GM19043 (cell line): Measurements from ENCODE around the gene DGUOK.
"Not testable (repeated sequence)": the region's sequence is repeated elsewhere in the genome, so short reads cannot be mapped to it uniquely, and the experiment has no call there.

ENCODE experiments used
- ATAC-seq: cut with Tn5 transposase; IDR thresholded peaks from one replicate; pipeline ENCODE4 v1.9.1; 2021; ENCODE audit warnings: low read depth; ENCODE audit not compliant: unreplicated experiment

DGUOK gene

GRCh38 chr2:73899801-73900336 is 26.8 kb upstream of the DGUOK start:
- ATAC-seq, result no peak

- no peak for ATAC-seq
Measured at GRCh38 chr2:73901143-73901542, 25.5 kb upstream of the DGUOK start.

- no peak for ATAC-seq
Measured at GRCh38 chr2:73902284-73902683, 24.4 kb upstream of the DGUOK start.

GRCh38 chr2:73903313-73903712 is 23.4 kb upstream of the DGUOK start:
- ATAC-seq, result no peak

- not testable (repeated sequence) for ATAC-seq
Measured at GRCh38 chr2:73903949-73904613, 22.6 kb upstream of the DGUOK start.

GRCh38 chr2:73904952-73905351 is 21.7 kb upstream of the DGUOK start:
- no peak for ATAC-seq

DNA sequence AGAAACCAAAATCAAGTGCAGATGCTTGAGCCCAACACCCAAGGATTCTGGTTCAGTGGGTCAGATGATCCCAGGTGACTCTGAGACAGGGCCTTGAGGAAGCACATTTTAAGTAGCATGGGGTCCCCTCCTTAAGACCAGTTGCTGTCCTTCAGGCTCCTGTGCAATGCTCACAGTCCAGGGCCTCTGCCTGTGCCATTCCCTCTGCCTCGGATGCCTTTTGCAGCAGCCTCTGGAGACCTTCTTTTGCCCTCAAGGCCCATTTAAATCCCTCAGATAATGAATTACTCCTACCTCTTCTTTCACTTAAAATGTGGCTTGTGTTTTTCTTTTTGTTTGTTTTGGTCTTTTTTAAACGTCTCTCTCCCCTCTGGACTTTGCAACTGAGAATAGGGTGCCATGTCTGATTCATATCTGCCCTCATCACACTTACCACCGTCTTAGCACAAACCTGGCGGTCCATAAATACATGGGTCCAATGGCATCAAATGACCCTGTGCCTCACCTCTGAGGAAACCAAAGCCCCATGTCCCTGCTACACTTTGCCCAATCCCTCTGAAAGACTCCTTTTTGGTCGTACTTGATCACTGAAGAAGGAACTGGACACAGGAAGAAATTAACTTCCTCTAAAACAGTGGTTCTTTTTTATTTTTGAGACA is 19.7 kb upstream of the DGUOK start:
- no peak for ATAC-seq

- ATAC-seq, result no peak
Measured at GRCh38 chr2:73907840-73908452, 18.7 kb upstream of the DGUOK start.

DNA sequence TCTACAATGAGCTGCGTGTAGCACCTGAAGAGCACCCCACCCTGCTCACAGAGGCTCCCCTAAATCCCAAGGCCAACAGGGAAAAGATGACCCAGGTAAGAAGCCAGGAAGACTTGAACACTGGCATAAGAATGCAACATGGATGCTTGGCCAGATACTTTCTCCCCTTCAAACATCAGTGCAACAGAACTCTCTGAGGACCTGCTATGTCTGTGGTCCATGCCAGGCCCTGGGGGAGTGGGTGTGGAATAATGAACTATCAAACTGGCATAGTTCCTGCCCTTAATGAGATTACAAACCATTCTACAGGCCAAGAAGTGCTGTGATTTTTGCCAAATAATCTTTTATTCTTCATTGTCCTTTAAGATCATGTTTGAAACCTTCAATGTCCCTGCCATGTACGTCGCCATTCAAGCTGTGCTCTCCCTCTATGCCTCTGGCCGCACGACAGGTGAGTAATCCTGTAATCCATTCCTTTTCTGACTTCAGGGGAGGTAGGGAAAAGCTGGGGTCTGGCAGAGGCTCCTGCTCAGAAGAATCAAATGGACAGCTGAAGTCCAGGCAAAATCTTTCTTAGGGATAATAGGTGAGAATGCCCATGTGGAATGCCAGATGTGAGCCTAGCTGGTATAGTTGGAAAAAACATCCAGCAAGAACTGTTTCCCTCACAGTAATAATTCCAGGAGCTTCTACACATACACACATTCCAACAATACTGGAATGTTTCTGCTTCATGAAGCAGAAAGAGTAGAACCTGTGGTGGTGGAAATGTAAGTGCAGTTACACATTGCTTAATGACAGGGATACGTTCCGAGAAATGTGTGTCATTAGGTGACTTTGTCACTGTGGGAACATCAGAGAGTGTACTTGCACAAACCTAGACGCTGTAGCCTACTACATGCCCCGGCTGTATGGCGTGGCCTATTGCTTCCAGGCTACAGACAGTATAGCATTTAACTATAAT is 17.7 kb upstream of the DGUOK start:
- ATAC-seq, result no peak

DNA sequence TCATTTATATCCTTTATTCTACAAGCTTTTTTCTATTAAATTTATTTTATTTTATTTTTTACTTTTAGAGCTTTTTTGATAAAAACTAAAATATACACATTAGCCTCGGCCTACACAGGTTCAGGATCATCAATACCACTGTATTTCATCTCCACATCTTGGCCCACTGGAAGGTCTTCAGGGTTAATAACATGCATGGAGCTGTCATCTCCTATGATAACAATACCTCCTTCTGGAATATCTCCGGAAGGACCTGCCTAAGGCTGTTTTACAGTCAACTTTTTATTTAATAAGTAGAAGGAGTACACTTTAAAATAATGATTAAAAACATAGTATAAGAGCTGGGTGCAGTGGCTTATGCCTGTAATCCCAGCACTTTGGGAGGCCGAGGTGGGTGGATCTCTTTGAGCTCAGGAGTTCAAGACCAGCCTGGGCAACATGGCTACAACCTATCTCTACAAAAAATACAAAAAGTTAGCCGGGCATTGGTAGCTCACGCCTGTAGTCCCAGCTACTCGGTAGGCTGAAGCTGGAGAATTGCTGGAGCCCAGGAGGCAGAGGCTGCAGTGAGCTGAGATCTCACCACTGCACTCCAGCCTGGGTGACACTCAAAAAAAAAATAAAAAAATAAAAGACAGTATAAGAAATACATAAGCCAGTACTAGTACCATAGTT is 15.7 kb upstream of the DGUOK start:
- ATAC-seq, result no peak

- ATAC-seq, result no peak
Measured at GRCh38 chr2:73911548-73912208, 15.0 kb upstream of the DGUOK start.

DNA sequence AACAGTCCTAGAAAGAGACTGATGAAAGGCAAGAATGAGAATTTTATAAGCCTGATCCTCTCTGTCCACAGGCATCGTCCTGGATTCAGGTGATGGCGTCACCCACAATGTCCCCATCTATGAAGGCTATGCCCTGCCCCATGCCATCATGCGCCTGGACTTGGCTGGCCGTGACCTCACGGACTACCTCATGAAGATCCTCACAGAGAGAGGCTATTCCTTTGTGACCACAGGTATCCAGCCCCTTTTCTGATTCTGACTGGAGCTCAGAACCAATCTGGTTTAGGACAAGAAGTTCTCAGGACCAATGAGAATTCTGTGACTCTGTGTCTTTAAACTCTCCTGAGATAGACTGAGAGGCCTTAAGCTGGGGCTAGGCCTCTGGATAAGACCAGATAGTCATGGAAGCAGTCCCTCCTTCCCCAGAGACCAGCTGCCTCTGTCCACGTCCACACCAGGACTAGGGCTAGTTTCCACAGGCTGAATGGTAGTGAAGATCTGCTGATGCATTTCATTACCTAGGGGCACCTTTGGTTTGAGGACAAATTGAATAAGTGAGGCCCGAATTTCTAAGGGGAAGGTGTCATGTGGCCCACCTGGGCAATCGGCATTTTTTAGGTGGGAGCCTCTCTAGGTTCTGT is 13.1 kb upstream of the DGUOK start:
- ATAC-seq, result no peak

- no peak for ATAC-seq
Measured at GRCh38 chr2:73914667-73915066, 12.0 kb upstream of the DGUOK start.

- no peak for ATAC-seq
Measured at GRCh38 chr2:73915437-73915993, 11.2 kb upstream of the DGUOK start.

DNA sequence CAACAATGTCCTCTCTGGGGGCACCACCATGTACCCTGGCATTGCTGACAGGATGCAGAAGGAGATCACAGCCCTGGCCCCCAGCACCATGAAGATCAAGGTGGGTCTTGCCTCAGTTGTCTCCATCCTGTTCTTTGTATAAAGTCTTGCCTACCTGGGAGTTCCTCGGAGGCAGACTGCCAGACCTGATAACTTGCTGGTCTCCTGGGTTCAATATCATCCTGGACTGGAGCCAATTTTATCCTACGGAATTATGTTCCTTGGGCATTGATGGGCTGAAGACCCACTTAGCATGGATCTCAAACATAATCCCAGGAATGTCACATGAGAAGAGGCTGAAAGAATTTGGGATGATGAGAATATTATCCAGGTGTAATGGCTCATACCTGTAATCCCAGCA is 10.0 kb upstream of the DGUOK start:
- no peak for ATAC-seq

GRCh38 chr2:73917296-73917695 is 9.4 kb upstream of the DGUOK start:
- no peak for ATAC-seq

DNA sequence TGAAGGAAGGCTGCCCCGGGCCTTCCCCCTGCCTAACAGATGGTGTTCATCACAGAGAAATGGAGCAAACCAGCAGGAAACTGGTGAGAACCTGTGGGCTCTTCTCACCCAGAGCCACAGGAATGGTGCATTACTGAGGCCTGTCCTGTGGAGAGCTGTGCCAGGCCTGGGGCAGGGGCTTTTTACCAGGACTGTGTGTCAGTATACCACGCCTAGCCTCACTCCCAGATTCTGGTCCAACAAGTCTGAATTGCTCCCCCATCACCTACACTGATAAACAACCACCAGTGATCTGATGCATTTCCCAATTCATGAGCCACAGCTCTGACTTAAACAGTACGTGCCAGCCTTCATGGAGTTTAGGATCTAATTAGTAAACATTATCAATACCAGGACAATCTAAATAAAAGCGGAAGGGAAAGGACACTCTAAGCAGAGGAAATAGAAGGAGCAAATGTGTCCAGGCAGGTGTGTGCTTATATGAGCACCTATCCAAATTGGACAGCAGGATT is 8.9 kb upstream of the DGUOK start:
- ATAC-seq, result no peak

- no peak for ATAC-seq
Measured at GRCh38 chr2:73918856-73919255, 7.8 kb upstream of the DGUOK start.
